Jurkat, Clone E6-1 (cell line): ENCODE measurements around the gene NIPAL1.

Source experiments
- DNase-seq: peaks from one replicate; pipeline ENCODE4 v3.0.0-alpha.2; 2011; ENCODE audit warnings: low read depth, low spot score
- H3K4me3 ChIP-seq: 2 replicates; pipeline ENCODE4 v1.5.1; 2011; ENCODE audit warnings: mild to moderate bottlenecking, low read length, control low read depth, moderate library complexity

Gene NIPAL1

DNA sequence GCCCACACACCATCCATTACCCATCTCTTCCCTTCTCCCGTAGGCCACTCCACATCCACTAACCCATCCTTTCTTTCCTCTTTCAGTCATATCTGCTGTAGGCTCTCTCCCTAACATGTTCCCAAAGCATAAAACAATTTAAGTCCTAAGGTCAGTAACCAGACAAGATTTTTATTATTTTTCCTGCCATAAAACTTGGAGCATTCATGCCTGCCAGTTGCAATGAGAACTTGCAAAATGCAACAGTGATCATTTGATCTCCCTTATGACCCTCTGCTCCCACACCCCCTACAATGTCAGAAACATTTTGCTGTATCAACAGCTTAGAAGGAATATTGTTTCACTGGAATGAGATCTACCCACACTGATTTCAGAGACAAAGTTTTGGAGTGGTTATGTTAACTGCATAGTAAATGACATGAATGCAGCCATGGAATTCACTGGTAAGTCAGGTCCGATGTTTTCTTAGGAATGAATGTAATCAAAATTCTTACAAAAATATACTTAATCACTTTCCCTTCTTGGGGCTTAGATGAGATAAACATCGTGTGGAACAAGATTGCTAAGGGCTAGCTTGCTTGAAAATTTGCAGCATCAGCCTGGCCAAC is 5.7 kb downstream of the NIPAL1 start:
- no peak for DNase-seq
- H3K4me3 ChIP-seq: no peak overlapping the region

DNA sequence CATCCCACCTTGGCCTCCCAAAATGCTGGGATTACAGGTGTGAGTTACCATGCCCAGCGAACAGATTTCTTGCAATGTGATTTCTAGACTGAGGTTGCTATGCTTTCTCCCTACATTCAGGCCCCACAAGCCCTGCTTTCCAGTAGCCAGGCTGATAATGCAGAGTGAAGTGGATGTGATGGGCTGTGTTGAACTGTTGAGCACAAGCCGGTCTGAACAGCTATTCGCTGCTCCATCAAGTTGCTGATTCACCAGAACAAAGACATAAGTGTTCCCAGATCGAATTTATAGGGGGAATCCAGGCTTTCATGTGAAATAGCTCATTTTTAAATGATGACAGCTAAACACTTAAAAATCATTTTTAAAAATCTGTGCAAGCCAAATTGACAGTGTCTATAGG is 8.0 kb downstream of the NIPAL1 start:
- no peak overlapping the region for H3K4me3 ChIP-seq
- no peak for DNase-seq

GRCh38 chr4:48025005-48025404 is 8.4 kb downstream of the NIPAL1 start:
- no peak overlapping the region for H3K4me3 ChIP-seq
- DNase-seq: no peak

- DNase-seq: no peak
- no peak overlapping the region for H3K4me3 ChIP-seq
Measured at GRCh38 chr4:48027653-48028052, 11.1 kb downstream of the NIPAL1 start.

- no peak for DNase-seq
- no peak overlapping the region for H3K4me3 ChIP-seq
Measured at GRCh38 chr4:48028696-48029095, 12.1 kb downstream of the NIPAL1 start.

DNA sequence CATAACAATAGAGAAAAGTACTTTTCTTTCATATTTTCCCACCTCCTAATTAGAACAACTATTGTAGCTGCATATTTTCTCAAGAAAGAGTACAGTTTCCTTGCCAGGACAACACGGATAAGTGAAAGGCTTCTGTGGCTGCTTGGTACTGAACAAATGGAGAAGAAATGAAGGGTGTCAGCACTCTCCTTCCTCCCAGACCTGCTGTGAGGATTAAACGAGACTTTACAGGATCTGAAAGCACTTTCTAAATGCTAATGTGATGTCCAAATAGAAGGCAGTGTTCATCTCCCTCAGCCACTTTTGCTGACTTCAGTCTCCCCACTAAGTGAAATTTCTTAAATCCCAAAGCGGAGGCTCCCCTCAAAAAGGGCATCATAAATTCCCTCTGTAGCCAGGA is 13.9 kb downstream of the NIPAL1 start:
- no peak overlapping the region for H3K4me3 ChIP-seq
- DNase-seq: no peak

- no peak overlapping the region for H3K4me3 ChIP-seq
- no peak for DNase-seq
Measured at GRCh38 chr4:48031802-48032525, 15.4 kb downstream of the NIPAL1 start.

DNA sequence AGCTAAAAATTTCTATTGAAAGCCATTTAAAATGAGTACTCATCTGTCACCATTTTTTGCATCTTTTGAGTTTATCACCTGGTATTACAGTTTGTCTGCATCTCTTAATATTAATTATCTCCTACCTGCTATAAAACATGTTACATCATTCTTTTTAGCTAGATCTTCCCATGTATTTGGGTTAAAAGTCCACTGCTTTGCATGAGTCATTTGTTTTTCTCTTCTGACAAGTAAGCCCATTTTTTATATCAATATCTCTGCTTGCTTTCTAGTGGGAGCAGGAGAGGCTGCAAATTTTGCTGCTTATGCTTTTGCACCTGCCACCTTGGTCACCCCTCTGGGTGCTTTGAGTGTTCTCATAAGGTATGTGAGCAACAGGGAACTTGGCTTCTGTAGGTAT is 16.1 kb downstream of the NIPAL1 start:
- no peak for DNase-seq
- H3K4me3 ChIP-seq: no peak overlapping the region

DNA sequence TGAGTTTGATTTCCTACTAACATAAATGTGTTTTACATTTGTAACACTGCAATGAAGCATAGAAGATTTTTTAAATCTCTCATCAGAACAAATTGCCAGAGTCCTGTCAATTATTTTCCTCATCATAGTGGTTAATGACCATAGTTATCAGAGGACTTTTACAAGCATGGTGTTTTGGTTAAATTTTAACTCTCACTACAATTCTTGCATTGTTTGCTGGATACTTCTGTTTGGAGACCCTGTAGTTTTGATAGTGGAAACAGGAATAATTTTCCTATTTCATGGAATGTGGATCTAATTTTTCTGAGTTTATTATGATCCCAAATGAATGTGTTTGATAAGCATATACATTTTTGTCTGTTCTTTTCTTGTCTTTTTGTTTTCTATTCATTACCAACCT is 16.8 kb downstream of the NIPAL1 start:
- H3K4me3 ChIP-seq: no peak overlapping the region
- DNase-seq: no peak

GRCh38 chr4:48033825-48034413 is 17.3 kb downstream of the NIPAL1 start:
- DNase-seq: peak; percentile 50
- H3K4me3 ChIP-seq: no peak overlapping the region

DNA sequence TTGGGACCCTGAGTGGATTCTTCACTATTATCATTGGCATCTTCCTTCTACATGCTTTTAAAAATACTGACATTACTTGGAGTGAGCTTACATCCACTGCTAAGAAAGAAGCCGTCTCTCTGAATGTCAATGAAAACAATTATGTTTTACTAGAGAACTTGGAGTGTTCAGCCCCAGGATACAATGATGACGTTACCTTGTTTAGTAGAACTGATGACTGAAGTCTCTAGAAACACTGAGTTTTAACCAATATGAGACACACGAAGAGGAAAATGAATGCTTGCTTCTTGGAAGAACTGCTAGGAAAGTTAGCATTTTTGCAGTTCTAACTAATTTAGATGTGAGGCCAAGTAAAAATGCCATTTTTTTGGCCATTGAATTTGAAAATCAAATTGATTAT is 19.4 kb downstream of the NIPAL1 start:
- DNase-seq: no peak
- no peak overlapping the region for H3K4me3 ChIP-seq

- DNase-seq: no peak
- H3K4me3 ChIP-seq: no peak overlapping the region
Measured at GRCh38 chr4:48037117-48037462, 20.5 kb downstream of the NIPAL1 start.

DNA sequence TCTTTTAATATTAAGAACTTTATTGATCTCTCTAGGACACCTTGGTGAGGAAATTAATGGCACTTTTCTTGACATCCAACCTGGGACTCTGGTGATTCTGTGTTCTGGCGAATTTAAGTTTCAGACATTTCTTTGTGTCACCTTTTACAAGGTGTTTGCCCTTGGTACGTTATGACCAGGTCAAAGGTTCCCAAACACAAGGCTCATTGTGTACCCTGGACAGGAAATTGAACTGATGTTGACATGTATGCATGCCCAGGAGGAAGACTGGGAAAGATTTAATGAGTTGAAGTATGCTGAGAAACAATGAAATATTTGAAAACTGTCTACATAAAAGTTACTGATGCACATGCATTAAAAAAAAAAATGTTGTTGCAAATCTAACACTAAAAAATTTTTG is 22.1 kb downstream of the NIPAL1 start:
- no peak for DNase-seq
- H3K4me3 ChIP-seq: no peak overlapping the region

GRCh38 chr4:48039561-48039960 is 23.0 kb downstream of the NIPAL1 start:
- DNase-seq: no peak
- H3K4me3 ChIP-seq: no peak overlapping the region

DNA sequence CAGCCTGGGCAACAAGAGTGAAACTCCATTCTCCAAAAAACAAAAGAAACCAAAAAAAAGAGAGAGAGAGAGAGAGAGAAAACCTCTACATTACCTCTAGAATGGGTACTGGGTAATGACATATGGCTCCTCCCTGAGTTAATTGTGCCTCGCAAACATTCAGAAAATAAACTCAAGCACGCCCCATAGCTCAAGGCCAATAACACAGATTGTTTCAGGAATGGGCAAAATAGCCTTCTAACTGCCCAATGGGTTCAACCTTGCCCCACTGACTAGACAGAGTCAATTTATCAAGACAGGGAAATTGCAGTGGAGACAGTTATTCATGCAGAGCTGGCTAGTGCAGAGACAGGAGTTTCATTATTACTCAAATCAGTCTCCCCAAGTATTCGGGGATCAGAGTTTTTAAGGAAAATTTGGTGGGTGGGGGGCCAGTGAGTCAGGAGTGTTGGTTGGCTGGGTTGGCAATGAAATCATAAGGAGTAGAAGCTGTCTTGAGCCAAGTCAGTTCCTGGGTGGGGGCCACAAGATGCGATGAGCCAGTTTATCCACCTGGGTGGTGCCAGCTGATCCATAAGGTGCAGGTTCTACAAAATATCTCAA is 25.1 kb downstream of the NIPAL1 start:
- no peak overlapping the region for H3K4me3 ChIP-seq
- DNase-seq: no peak

- DNase-seq: no peak
- H3K4me3 ChIP-seq: no peak overlapping the region
Measured at GRCh38 chr4:48042979-48043461, 26.4 kb downstream of the NIPAL1 start.

- no peak overlapping the region for H3K4me3 ChIP-seq
- no peak for DNase-seq
Measured at GRCh38 chr4:48043504-48043903, 26.9 kb downstream of the NIPAL1 start.

- no peak for DNase-seq
- H3K4me3 ChIP-seq: no peak overlapping the region
Measured at GRCh38 chr4:48044298-48044697, 27.7 kb downstream of the NIPAL1 start.

DNA sequence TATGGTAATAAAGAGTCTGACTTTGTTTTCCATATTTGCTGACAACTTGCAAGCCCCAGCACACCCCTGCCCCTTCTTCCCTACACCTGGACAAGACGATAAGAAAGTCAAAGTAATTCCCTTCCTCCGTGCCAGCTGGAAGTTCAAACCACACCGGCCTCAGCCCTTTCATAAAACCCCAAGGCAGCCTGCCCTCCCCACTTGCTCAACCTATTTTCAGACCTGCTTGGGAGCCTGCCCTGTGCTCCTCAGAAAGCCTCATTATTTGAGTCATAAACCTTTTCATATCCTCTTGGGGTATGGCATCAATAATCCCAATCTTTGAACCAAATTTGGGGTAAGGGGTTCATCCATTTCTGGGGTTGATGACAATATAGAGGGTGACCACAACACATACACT is 29.5 kb downstream of the NIPAL1 start:
- DNase-seq: no peak
- no peak overlapping the region for H3K4me3 ChIP-seq

DNA sequence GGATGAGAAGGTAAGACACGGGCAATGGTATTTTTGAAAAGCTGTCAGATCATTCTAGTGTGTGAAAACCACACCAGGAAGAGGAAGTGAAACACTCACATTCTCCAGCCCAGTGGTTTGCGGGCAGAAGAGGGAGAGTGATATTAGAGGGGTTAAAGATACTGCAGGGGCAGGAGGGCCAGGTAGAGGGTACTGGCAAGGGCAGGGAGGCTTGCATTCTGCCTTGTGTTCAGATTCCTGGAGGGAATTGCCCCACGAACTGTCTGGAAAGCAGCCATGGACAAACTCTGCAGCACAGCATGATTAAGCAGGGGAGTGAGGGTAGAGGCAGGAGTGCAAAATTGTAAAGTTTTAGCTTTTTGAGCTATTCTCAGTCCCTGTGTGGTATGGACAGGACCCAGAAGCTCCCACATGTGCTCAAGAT is 30.9 kb downstream of the NIPAL1 start:
- DNase-seq: peak; percentile 12
- no peak overlapping the region for H3K4me3 ChIP-seq
